NCI-H748 treated with DMSO at 0.1 percent for 48 hours (cell line): ENCODE data around the gene DENND11.
"Not testable (repeated sequence)": the region's sequence is repeated elsewhere in the genome, so short reads cannot be mapped to it uniquely, and the experiment has no call there.

ENCODE experiments used
- DNase-seq: peaks from one replicate; lab custom pipeline; 2025; lab: John Stamatoyannopoulos, UW

Gene DENND11

GRCh38 chr7:141706239-141707064 is 4.5 kb upstream of the DENND11 start:
- DNase-seq = peak; percentile 47

GRCh38 chr7:141704741-141705140 is 2.8 kb upstream of the DENND11 start:
- DNase-seq = no peak

GRCh38 chr7:141704112-141704511 is 2.1 kb upstream of the DENND11 start:
- DNase-seq = no peak

- DNase-seq = no peak
These were observed 926 bp upstream of the DENND11 start for GRCh38 chr7:141702892-141703291.

- no peak for DNase-seq
These were observed 398 bp downstream of the DENND11 start for GRCh38 chr7:141701489-141702046.

GRCh38 chr7:141700848-141701371 is 1.1 kb downstream of the DENND11 start:
- DNase-seq = no peak

GRCh38 chr7:141700296-141700847 is 1.6 kb downstream of the DENND11 start:
- no peak for DNase-seq

- DNase-seq = no peak
These were observed 2.1 kb downstream of the DENND11 start for GRCh38 chr7:141699860-141700259.

GRCh38 chr7:141698247-141699015 is 3.5 kb downstream of the DENND11 start:
- peak; percentile 14 for DNase-seq

- no peak for DNase-seq
These were observed 4.6 kb downstream of the DENND11 start for GRCh38 chr7:141697211-141697871.

- no peak for DNase-seq
These were observed 5.6 kb downstream of the DENND11 start for GRCh38 chr7:141696348-141696747.

GRCh38 chr7:141695803-141696289 is 6.1 kb downstream of the DENND11 start:
- peak; percentile 29 for DNase-seq

- DNase-seq = no peak
These were observed 8.9 kb downstream of the DENND11 start for GRCh38 chr7:141693082-141693481.

- DNase-seq = no peak
These were observed 10.0 kb downstream of the DENND11 start for GRCh38 chr7:141691961-141692360.

GRCh38 chr7:141691540-141691939 is 10.4 kb downstream of the DENND11 start:
- DNase-seq = no peak

GRCh38 chr7:141689072-141689825 is 12.7 kb downstream of the DENND11 start:
- DNase-seq = not testable (repeated sequence)

GRCh38 chr7:141688043-141688442 is 13.9 kb downstream of the DENND11 start:
- no peak for DNase-seq

GRCh38 chr7:141686670-141687069 is 15.3 kb downstream of the DENND11 start:
- no peak for DNase-seq

GRCh38 chr7:141686074-141686473 is 15.9 kb downstream of the DENND11 start:
- no peak for DNase-seq

- no peak for DNase-seq
These were observed 16.5 kb downstream of the DENND11 start for GRCh38 chr7:141685285-141686023.
